Glutamatergic neuron (in vitro differentiated cells): ENCODE data around the gene GOLGA7B. TPM values are rescaled to one million over a fixed set of nuclear protein-coding genes. Genes with fewer than 3 reads are reported as not detected.

ENCODE experiments used
- DNase-seq: peaks from one replicate; pipeline ENCODE4 v3.0.0; 2022
- H3K27ac Mint-ChIP-seq: one replicate; pipeline ENCODE4 v1.8.0; 2020; ENCODE audit warnings: mild to moderate bottlenecking, mixed read lengths, inconsistent platforms; ENCODE audit not compliant: unreplicated experiment
- H3K27me3 Mint-ChIP-seq: one replicate; pipeline ENCODE4 v1.8.0; 2020; ENCODE audit warnings: mild to moderate bottlenecking, moderate library complexity, mixed read lengths, inconsistent platforms; ENCODE audit not compliant: unreplicated experiment
- H3K36me3 Mint-ChIP-seq: one replicate; pipeline ENCODE4 v1.8.0; 2020; ENCODE audit warnings: mild to moderate bottlenecking, mixed read lengths, inconsistent platforms; ENCODE audit not compliant: unreplicated experiment
- H3K4me1 Mint-ChIP-seq: one replicate; pipeline ENCODE4 v1.8.0; 2020; ENCODE audit warnings: mild to moderate bottlenecking, low read depth, mixed read lengths, inconsistent platforms; ENCODE audit not compliant: unreplicated experiment
- H3K4me3 Mint-ChIP-seq: one replicate; pipeline ENCODE4 v1.8.0; 2020; ENCODE audit warnings: mild to moderate bottlenecking, mixed read lengths, inconsistent platforms; ENCODE audit not compliant: unreplicated experiment
- H3K9me3 Mint-ChIP-seq: one replicate; pipeline ENCODE4 v1.8.0; 2020; ENCODE audit warnings: mild to moderate bottlenecking, moderate library complexity, mixed read lengths, inconsistent platforms; ENCODE audit not compliant: unreplicated experiment
- total RNA-seq: library from RNA; stranded (reverse); fragmentation: NEBNext Ultra II Directional; extraction: Animal tissue kit (Norgen Biotek cat#: 25700); gene quantifications from one replicate; pipeline ENCODE4 v1.2.1, GENCODE V29; 2021; ENCODE audit not compliant: unreplicated experiment
- TF ChIP-seq, protein P1 (sequence below): fragments of 200-600 bp; sonication (generic); IDR thresholded peaks from one replicate; pipeline ENCODE4 v1.5.0; 2021; ENCODE audit not compliant: partially characterized antibody, unreplicated experiment

Gene GOLGA7B
- total RNA-seq, 1 donor from 2014 or later, result 21.5 TPM

DNA sequence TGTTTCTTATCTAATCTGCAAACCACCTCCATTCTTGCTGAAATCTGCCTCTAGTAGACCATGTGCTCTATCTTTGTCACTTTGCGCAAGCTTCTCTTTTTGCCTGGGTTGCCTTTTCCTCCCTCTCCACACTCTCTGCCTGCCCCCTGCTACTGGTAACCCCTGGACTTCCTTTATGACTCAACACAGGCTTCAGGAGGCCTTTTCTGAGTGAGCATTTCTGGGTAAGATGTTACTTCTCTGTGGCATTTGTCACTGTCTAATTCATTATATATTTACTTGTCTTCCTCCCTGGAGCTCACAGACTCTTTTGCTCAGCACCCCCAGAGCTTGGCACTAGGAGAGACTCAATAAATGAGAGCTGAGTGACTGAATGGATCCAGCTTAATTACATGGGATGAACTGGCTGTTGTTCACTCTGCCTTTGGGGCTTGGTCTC lies 8.4 kb downstream of the GOLGA7B start:
- Mint-ChIP-seq H3K4me1 (peaks cover 16% of the 10 kb centered on the region), H3K27me3 (peaks cover 2% of the 10 kb centered on the region), H3K4me3 (no peak overlapping the region), H3K9me3 (peaks cover 4% of the 10 kb centered on the region), H3K36me3 (peaks cover 5% of the 10 kb centered on the region), H3K27ac (no peak overlapping the region)
- DNase-seq, result no peak
- TF ChIP-seq, protein P1, sequence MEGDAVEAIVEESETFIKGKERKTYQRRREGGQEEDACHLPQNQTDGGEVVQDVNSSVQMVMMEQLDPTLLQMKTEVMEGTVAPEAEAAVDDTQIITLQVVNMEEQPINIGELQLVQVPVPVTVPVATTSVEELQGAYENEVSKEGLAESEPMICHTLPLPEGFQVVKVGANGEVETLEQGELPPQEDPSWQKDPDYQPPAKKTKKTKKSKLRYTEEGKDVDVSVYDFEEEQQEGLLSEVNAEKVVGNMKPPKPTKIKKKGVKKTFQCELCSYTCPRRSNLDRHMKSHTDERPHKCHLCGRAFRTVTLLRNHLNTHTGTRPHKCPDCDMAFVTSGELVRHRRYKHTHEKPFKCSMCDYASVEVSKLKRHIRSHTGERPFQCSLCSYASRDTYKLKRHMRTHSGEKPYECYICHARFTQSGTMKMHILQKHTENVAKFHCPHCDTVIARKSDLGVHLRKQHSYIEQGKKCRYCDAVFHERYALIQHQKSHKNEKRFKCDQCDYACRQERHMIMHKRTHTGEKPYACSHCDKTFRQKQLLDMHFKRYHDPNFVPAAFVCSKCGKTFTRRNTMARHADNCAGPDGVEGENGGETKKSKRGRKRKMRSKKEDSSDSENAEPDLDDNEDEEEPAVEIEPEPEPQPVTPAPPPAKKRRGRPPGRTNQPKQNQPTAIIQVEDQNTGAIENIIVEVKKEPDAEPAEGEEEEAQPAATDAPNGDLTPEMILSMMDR, result no peak

GRCh38 chr10:97861097-97861750 lies 11.6 kb downstream of the GOLGA7B start:
- no peak overlapping the region for H3K4me3 Mint-ChIP-seq
- H3K27ac Mint-ChIP-seq, result no peak overlapping the region
- TF ChIP-seq, protein P1, result no peak
- peaks cover 15% of the 10 kb centered on the region for H3K4me1 Mint-ChIP-seq
- peaks cover 2% of the 10 kb centered on the region for H3K9me3 Mint-ChIP-seq
- DNase-seq, result no peak
- H3K27me3 Mint-ChIP-seq, result peaks cover 2% of the 10 kb centered on the region
- peaks cover 12% of the 10 kb centered on the region for H3K36me3 Mint-ChIP-seq

DNA sequence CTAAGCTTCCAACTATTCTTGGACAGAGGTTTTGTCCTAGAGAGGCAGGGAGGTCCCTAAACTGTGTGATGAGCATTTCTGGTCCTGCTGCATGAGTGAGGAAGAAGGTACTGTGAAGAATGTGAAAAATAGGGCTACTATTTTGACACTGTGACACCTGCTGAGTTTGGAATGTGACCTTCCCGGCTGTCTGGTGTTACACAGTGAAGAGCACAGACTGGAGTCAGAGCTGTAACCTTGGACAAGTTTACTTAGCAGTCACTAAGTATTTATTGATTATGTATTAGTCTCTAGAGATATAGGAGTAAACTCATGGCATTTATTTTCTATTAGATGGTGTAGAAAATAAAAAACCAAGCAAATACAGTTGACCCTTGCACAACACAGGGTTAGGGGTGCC lies 12.3 kb downstream of the GOLGA7B start:
- no peak for DNase-seq
- no peak overlapping the region for H3K4me3 Mint-ChIP-seq
- peaks cover 12% of the 10 kb centered on the region for H3K36me3 Mint-ChIP-seq
- TF ChIP-seq, protein P1, result no peak
- H3K9me3 Mint-ChIP-seq, result peaks cover 2% of the 10 kb centered on the region
- peaks cover 15% of the 10 kb centered on the region for H3K4me1 Mint-ChIP-seq
- no peak overlapping the region for H3K27ac Mint-ChIP-seq
- H3K27me3 Mint-ChIP-seq, result peaks cover 2% of the 10 kb centered on the region

DNA sequence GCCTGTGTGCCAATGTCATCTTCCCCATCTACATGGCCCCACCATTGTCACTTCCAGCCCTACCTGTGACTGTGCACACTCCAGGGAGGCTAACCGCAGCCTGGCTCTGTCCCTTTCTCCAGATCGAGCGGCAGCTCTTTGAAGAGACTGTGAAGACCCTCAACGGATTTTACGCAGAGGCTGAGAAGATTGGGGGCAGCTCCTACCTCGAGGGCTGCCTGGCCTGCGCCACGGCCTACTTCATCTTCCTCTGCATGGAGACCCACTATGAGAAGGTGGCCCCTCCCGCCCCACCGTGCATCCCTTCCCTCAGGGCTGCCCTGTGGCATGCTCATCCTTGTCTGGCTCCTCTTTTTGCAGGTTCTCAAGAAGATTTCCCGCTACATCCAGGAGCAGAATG lies 14.2 kb downstream of the GOLGA7B start:
- no peak for DNase-seq
- H3K27me3 Mint-ChIP-seq, result no peaks in the 10 kb centered on the region
- no peak overlapping the region for H3K27ac Mint-ChIP-seq
- peaks cover 2% of the 10 kb centered on the region for H3K9me3 Mint-ChIP-seq
- H3K4me3 Mint-ChIP-seq, result no peak overlapping the region
- peaks cover 15% of the 10 kb centered on the region for H3K4me1 Mint-ChIP-seq
- peaks cover 12% of the 10 kb centered on the region for H3K36me3 Mint-ChIP-seq
- TF ChIP-seq, protein P1, result no peak

- TF ChIP-seq, protein P1, result no peak
- Mint-ChIP-seq H3K27ac (no peak overlapping the region), H3K27me3 (peaks cover 3% of the 10 kb centered on the region), H3K4me3 (no peak overlapping the region), H3K4me1 (peaks cover 10% of the 10 kb centered on the region), H3K9me3 (peaks cover 2% of the 10 kb centered on the region), H3K36me3 (peaks cover 12% of the 10 kb centered on the region)
- no peak for DNase-seq
These were observed 15.8 kb downstream of the GOLGA7B start for GRCh38 chr10:97865488-97865887.
